ENCODE results near the gene ADISSP. TPM values are rescaled to one million over a fixed set of nuclear protein-coding genes. Genes with fewer than 3 reads are reported as not detected.

ADISSP gene
- total and polyA plus RNA-seq, 2 experiments from 2014 or later: 86.6 to 126 TPM

DNA sequence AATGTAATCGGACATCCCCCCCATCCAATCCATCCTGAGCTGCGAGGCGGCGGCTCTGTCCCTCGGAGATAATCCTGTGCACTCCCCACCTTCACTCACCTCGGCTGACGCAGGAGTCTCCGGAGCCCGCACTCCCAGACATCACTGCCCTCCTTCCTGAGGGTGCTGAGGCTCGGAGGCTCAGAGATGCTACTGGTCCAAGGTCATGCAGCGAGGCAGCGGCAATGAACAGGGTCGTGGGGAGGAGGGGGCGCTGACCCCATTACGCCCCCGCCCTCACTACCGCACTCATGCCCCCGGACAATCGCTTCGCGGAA is 485 bp downstream of the ADISSP start:
- H3K27ac ChIP-seq (ENCODE audit: low read depth): no peak overlapping the region
- H3K36me3 ChIP-seq (ENCODE audit: insufficient read depth): no peaks in the 10 kb centered on the region; the same call in 1 of the 2 replicates
- peak overlapping the region; percentile 92 for H3K4me3 Mint-ChIP-seq
- DNase-seq (ENCODE audit: low spot score) (peak; percentile 43), ATAC-seq (peak; percentile 7)
- TF ChIP-seq STAT1 (IDR thresholded peaks at IDR 0.05; ENCODE audit: unreplicated experiment) (no peak), POLR2AphosphoS5 (IDR thresholded peaks at IDR 0.05; ENCODE audit: low read depth) (no peak), NANOG (IDR thresholded peaks at IDR 0.05; ENCODE audit: borderline replicate concordance) (no peak), ZNF331 (CRISPR knock-in tag; IDR thresholded peaks at IDR 0.05; ENCODE audit: low read depth) (no peak), JUNB (IDR thresholded peaks at IDR 0.05; ENCODE audit: unreplicated experiment) (no peak), ZNF114 (CRISPR knock-in tag; IDR thresholded peaks at IDR 0.05) (no peak), EZH2phosphoT487 (IDR thresholded peaks at IDR 0.05; ENCODE audit: unreplicated experiment) (no peak), EZH2 (IDR thresholded peaks at IDR 0.05; ENCODE audit: low read depth, unreplicated experiment) (no peak), CREB1 (CRISPR knock-in tag; IDR thresholded peaks at IDR 0.05; ENCODE audit: low read depth) (no peak)
- TF ChIP-seq, protein P1, sequence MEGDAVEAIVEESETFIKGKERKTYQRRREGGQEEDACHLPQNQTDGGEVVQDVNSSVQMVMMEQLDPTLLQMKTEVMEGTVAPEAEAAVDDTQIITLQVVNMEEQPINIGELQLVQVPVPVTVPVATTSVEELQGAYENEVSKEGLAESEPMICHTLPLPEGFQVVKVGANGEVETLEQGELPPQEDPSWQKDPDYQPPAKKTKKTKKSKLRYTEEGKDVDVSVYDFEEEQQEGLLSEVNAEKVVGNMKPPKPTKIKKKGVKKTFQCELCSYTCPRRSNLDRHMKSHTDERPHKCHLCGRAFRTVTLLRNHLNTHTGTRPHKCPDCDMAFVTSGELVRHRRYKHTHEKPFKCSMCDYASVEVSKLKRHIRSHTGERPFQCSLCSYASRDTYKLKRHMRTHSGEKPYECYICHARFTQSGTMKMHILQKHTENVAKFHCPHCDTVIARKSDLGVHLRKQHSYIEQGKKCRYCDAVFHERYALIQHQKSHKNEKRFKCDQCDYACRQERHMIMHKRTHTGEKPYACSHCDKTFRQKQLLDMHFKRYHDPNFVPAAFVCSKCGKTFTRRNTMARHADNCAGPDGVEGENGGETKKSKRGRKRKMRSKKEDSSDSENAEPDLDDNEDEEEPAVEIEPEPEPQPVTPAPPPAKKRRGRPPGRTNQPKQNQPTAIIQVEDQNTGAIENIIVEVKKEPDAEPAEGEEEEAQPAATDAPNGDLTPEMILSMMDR (conservative IDR thresholded peaks at IDR 0.05; ENCODE audit: low read depth in 2 of 2): no peak
- TF ChIP-seq, protein P2, sequence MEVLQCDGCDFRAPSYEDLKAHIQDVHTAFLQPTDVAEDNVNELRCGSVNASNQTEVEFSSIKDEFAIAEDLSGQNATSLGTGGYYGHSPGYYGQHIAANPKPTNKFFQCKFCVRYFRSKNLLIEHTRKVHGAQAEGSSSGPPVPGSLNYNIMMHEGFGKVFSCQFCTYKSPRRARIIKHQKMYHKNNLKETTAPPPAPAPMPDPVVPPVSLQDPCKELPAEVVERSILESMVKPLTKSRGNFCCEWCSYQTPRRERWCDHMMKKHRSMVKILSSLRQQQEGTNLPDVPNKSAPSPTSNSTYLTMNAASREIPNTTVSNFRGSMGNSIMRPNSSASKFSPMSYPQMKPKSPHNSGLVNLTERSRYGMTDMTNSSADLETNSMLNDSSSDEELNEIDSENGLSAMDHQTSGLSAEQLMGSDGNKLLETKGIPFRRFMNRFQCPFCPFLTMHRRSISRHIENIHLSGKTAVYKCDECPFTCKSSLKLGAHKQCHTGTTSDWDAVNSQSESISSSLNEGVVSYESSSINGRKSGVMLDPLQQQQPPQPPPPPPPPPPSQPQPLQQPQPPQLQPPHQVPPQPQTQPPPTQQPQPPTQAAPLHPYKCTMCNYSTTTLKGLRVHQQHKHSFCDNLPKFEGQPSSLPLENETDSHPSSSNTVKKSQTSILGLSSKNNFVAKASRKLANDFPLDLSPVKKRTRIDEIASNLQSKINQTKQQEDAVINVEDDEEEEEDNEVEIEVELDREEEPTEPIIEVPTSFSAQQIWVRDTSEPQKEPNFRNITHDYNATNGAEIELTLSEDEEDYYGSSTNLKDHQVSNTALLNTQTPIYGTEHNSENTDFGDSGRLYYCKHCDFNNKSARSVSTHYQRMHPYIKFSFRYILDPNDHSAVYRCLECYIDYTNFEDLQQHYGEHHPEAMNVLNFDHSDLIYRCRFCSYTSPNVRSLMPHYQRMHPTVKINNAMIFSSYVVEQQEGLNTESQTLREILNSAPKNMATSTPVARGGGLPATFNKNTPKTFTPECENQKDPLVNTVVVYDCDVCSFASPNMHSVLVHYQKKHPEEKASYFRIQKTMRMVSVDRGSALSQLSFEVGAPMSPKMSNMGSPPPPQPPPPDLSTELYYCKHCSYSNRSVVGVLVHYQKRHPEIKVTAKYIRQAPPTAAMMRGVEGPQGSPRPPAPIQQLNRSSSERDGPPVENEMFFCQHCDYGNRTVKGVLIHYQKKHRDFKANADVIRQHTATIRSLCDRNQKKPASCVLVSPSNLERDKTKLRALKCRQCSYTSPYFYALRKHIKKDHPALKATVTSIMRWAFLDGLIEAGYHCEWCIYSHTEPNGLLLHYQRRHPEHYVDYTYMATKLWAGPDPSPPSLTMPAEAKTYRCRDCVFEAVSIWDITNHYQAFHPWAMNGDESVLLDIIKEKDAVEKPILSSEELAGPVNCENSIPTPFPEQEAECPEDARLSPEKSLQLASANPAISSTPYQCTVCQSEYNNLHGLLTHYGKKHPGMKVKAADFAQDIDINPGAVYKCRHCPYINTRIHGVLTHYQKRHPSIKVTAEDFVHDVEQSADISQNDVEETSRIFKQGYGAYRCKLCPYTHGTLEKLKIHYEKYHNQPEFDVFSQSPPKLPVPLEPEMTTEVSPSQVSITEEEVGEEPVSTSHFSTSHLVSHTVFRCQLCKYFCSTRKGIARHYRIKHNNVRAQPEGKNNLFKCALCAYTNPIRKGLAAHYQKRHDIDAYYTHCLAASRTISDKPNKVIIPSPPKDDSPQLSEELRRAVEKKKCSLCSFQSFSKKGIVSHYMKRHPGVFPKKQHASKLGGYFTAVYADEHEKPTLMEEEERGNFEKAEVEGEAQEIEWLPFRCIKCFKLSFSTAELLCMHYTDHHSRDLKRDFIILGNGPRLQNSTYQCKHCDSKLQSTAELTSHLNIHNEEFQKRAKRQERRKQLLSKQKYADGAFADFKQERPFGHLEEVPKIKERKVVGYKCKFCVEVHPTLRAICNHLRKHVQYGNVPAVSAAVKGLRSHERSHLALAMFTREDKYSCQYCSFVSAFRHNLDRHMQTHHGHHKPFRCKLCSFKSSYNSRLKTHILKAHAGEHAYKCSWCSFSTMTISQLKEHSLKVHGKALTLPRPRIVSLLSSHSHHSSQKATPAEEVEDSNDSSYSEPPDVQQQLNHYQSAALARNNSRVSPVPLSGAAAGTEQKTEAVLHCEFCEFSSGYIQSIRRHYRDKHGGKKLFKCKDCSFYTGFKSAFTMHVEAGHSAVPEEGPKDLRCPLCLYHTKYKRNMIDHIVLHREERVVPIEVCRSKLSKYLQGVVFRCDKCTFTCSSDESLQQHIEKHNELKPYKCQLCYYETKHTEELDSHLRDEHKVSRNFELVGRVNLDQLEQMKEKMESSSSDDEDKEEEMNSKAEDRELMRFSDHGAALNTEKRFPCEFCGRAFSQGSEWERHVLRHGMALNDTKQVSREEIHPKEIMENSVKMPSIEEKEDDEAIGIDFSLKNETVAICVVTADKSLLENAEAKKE (CRISPR knock-in tag; IDR thresholded peaks at IDR 0.05): no peak
- TF ChIP-seq, protein P3, sequence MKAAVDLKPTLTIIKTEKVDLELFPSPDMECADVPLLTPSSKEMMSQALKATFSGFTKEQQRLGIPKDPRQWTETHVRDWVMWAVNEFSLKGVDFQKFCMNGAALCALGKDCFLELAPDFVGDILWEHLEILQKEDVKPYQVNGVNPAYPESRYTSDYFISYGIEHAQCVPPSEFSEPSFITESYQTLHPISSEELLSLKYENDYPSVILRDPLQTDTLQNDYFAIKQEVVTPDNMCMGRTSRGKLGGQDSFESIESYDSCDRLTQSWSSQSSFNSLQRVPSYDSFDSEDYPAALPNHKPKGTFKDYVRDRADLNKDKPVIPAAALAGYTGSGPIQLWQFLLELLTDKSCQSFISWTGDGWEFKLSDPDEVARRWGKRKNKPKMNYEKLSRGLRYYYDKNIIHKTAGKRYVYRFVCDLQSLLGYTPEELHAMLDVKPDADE (IDR thresholded peaks at IDR 0.05): no peak
- TF ChIP-seq, protein P4, sequence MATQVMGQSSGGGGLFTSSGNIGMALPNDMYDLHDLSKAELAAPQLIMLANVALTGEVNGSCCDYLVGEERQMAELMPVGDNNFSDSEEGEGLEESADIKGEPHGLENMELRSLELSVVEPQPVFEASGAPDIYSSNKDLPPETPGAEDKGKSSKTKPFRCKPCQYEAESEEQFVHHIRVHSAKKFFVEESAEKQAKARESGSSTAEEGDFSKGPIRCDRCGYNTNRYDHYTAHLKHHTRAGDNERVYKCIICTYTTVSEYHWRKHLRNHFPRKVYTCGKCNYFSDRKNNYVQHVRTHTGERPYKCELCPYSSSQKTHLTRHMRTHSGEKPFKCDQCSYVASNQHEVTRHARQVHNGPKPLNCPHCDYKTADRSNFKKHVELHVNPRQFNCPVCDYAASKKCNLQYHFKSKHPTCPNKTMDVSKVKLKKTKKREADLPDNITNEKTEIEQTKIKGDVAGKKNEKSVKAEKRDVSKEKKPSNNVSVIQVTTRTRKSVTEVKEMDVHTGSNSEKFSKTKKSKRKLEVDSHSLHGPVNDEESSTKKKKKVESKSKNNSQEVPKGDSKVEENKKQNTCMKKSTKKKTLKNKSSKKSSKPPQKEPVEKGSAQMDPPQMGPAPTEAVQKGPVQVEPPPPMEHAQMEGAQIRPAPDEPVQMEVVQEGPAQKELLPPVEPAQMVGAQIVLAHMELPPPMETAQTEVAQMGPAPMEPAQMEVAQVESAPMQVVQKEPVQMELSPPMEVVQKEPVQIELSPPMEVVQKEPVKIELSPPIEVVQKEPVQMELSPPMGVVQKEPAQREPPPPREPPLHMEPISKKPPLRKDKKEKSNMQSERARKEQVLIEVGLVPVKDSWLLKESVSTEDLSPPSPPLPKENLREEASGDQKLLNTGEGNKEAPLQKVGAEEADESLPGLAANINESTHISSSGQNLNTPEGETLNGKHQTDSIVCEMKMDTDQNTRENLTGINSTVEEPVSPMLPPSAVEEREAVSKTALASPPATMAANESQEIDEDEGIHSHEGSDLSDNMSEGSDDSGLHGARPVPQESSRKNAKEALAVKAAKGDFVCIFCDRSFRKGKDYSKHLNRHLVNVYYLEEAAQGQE (IDR thresholded peaks at IDR 0.05; ENCODE audit: unreplicated experiment): no peak
- peaks cover 18% of the 10 kb centered on the region; the same call in 1 of the 2 replicates for H3K79me2 ChIP-seq (replicated peaks; ENCODE audit: insufficient read depth)
- H3K9me2 ChIP-seq (ENCODE audit: insufficient read depth): no peaks in the 10 kb centered on the region
- peak overlapping the region; percentile 95 for H3K4me3 ChIP-seq
- peaks cover under 1% of the 10 kb centered on the region; the same call in 1 of the 3 replicates for H3K36me3 Mint-ChIP-seq (ENCODE audit: low read depth)
- peaks cover 13% of the 10 kb centered on the region for H3K4me1 ChIP-seq (ENCODE audit: insufficient read depth)
- peaks cover 6% of the 10 kb centered on the region; the same call in 1 of the 2 replicates for H4K20me1 ChIP-seq (replicated peaks; ENCODE audit: insufficient read depth)
- no peak overlapping the region for H3K27ac Mint-ChIP-seq
- H3K4me1 Mint-ChIP-seq: peaks cover 16% of the 10 kb centered on the region
- H3K27me3 ChIP-seq (ENCODE audit: insufficient read depth): no peaks in the 10 kb centered on the region
- peak overlapping the region; percentile 74 for H2AFZ ChIP-seq
- H3F3A ChIP-seq (replicated peaks; ENCODE audit: low read depth): 0 out of 2 replicates have a peak, but pooled peaks cover 4% of the 10 kb centered on the region
- H3K27me3 Mint-ChIP-seq (ENCODE audit: insufficient read depth, low read depth, poor library complexity): peaks cover 12% of the 10 kb centered on the region
- no peaks in the 10 kb centered on the region for H3K9me3 Mint-ChIP-seq
- peak overlapping the region; percentile 95 for H3K4me2 ChIP-seq

Data from GM23338 (cell line).